UCSD-AML1 (cell line): ENCODE measurements around the gene NEK7.

Experiments
- DNase-seq: peaks from one replicate; lab custom pipeline; 2025; ENCODE audit not compliant: unreplicated experiment; lab: John Stamatoyannopoulos, UW

The NEK7 gene

DNA sequence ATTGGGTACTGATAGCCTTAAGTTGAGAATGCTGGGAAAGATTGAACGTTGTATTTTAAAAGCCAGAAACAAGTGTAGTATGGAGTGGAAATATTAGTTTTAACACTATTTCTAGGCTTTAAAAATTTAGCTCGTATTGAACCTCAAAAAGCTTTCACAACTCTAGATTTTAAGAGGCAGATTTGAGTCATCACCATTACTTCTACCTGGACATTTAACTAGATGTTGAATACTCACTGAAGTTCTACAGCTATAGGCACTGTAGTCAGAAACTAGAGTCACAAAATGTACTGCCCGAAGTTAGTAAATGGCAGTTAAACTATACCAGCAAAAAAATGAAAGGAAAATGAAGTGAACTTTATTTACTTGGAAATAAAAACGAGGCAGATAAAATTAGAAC is 96.5 kb downstream of the NEK7 start:
- no peak for DNase-seq

GRCh38 chr1:198253668-198254067 is 96.9 kb downstream of the NEK7 start:
- DNase-seq, result peak; percentile 10

DNA sequence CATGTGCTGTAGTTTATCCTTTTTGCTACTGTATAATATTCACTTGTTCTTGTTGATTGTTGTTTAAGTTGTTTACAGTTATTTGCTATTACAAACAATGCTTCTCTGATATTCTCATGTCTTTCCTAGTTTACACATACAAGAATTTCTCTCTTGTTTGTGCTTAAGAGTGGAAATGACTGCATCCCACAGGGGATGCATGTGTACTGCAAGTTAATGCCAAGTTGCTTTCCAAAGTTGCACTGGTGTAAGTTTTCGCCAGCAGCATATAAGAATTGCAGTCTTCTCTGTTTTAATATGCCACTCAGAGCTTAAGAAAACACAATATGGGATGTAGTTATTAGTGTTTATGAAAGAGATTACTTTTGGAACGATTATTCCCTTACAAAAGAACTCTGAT is 97.7 kb downstream of the NEK7 start:
- DNase-seq, result no peak

DNA sequence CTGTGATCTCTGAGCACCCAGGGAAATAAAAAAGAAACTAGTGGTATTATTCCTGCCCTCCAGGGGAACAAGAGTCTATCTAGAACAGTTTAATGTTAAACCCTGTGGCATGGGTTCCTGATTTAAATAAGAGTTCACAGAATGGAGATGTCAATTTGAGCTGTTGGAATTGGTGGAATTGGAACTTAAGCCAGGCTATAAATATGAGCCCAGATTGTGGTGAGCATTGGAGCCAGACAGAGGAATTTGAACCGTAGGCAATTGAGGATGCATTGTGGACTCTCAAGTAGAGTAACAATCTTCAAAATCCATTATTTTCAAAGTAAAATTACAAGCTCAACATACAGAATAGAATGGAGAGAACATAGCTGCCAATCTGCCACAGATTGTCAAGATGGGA is 98.2 kb downstream of the NEK7 start:
- no peak for DNase-seq

GRCh38 chr1:198255784-198256183 is 99.0 kb downstream of the NEK7 start:
- DNase-seq, result no peak

- no peak for DNase-seq
Measured at GRCh38 chr1:198258491-198258890, 101.7 kb downstream of the NEK7 start.

DNA sequence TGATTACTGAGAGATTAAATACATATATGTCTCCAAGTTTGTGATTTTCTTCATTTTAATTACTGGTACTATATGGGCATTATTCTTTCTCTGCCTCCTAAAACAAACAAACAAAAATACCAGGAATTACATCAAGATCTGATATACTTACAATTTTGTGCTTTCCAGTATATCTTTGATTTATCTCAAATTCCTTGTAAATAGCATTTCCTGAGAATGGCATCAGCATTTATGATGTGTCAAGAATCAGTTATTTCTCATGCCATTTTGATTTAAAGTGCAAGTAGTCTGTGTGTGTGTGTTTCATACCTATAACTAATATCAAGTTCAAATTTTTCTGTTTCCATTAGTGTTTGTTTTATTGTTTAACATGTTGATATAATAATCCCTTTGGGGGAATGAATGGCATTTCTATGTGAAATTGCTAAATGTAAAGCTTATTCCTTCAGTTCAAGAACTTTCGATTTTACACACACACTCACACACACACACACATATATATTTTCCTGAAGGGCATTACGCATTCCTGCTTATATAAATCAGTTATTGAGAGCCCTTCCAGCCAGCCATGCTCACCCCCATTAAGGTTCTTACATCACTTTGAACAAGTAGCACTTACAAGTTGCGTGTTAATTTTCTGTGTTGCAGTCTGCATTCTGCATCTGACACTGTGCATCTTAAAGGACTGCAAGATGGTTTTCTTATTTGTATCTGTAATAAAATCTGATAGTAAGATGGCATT is 102.7 kb downstream of the NEK7 start:
- DNase-seq, result no peak

DNA sequence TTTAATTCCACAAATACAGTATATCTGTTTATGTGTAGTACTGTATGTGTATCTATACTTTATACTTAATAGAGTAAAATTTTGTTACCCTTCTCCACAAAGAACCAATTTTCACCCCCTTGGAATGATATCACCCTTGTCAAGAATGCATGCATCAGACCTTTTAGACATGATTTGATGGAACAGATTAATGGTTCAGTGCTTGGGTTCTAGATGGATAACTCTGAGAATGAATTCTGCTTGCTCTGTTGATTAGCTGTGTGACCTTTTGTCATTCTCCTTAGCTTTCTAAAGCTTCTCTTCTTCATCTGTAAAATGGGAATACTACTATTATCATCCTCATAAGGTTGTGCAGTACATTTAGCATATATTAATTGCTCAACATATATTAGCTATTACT is 105.1 kb downstream of the NEK7 start:
- DNase-seq, result no peak

DNA sequence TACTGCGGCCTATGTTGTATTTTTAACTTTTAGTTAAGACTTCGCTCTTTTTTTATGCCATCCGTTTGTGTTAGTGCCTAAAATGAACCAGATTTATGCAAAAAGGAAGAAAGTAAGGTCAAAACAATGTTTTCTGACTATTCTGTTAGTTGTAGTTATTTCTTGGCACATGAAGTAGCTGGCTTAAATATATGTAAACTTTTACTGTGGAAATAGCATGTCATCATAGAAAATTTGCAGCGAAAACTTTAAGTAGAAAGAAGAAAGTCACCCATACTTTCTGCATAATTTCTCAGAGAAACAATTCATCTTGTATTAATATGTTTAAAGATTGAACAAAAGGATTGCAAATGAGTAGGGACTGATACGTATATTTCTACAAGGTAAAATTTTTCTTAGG is 106.4 kb downstream of the NEK7 start:
- DNase-seq, result no peak

- DNase-seq, result no peak
Measured at GRCh38 chr1:198264282-198264681, 107.5 kb downstream of the NEK7 start.

DNA sequence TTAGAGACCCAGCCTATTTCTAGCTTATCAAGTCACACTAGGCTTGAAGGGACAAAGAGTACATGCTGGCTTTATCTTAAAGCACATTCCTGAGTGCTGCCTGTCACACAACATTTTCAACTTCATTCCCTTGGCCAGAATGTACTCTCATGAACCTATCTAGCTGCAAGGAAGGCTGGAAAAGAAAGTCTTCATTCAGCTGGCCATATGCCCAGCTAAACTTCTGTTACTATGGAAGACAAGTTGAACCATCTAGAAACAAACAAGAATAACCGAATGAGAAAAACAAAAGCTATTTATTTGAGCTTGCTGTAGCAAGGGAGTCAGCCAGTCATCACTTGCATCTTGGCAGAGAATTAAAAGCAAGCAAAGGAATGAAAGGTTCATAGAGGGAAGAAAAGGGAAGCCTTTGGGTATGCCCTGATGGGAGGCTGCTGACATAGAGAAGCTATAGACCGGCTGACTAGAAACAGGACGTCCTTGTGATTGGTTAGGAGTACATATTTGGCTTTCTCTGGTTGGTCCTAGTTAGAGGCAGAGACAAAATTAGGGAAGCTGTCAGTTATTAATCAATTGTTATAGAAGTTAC is 108.4 kb downstream of the NEK7 start:
- DNase-seq, result peak; percentile 12

- DNase-seq, result no peak
Measured at GRCh38 chr1:198267056-198267455, 110.3 kb downstream of the NEK7 start.

DNA sequence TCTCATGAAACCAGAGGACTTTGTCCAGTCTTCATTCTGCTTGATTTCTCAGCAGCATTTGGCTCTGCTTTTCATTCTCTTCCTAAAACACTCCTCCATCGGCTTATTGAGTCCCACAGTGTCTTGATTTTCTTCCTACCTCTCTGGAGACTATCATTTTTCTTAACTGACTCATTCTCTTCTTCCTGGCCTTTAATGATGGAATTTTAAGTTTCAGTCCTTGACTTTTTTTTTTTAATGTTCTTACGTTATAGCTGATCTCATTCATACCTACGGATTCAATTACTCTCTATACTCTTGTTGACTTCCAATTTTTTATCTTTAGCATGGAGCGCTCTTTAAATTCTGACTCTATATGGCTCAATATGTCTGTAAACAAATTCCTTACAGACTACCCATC is 111.1 kb downstream of the NEK7 start:
- DNase-seq, result no peak

DNA sequence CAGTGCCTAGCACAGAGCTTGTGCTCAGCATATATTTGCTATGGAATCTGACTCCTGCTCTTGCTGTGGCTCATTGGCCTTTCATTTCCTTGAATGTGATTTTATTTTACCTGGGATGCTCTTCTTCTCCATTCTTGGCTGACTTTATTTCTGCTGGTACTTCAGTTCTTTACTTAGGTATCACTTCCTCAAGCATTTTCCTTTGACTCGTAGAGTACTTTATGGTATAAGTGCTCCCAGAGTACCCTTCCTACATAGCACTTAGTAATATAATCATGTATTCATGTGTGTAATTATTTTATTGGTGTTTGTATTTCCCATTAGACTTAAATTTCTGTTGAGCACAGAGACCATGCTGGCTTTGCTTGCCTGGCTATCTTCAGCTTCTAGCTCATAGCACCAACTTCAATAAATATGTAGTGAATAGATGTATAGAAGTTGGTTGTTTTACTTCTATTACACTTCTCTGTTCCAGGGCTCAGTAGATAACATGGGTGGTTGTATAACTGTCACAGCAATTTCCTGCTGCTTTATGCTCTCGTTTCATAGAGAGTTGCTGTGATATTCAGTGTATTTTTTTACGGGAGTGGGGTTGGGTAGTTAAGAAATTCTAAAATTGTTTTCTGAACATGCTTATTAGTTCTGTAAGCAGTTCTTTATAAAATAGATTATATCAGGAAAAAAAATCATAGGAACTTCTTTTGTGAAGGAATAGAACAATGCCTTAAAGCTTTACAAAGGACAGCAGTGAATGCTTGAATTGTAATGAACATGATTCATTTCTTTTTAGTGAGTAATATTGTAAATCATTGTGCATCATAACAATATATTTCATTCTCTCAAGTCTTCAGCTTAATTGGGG is 112.2 kb downstream of the NEK7 start:
- DNase-seq, result peak; percentile 5

GRCh38 chr1:198269646-198269940 is 112.8 kb downstream of the NEK7 start:
- no peak for DNase-seq

DNA sequence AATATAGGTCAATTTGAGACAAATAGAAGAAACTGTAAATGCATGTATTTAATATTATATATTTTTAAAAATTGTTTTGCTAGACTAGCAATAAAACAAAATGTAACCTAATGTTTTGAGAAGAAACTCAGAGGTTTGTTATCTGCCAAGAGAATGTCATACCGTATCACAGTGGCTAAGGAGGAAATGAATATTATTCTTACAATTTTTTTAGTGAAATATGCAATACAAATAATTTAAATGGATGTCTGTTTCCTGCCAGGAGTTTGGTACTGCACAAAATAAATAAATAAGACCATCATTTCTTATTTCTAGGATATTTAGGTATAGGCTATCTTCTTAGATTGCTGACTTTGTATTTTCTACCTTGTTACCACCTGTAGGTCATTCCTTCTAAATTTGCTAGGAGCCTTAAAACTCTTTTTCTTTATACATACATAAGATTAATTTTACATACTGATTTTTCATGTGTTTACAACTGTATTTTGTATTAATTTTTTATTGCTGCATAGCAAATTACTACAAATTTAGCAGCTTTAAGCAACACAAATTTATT is 113.6 kb downstream of the NEK7 start:
- no peak for DNase-seq

DNA sequence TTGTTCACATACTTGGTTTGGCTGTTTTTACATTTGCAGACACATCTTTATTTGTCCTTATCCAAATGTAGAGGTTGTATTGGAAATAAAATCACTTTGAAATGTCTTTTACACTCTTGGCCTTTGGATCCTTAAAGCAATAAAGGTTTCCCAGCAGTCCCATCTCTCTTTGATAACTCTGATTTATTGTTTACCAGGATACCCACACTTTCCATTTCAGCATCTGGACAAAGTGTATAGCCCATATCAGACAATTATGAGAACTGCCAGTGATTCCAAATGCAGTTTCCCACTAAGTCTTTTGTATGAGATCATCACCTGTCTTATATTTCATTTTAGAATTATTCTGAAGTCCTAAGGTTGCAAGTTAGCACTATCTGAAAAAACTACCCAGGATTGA is 114.7 kb downstream of the NEK7 start:
- DNase-seq, result no peak

DNA sequence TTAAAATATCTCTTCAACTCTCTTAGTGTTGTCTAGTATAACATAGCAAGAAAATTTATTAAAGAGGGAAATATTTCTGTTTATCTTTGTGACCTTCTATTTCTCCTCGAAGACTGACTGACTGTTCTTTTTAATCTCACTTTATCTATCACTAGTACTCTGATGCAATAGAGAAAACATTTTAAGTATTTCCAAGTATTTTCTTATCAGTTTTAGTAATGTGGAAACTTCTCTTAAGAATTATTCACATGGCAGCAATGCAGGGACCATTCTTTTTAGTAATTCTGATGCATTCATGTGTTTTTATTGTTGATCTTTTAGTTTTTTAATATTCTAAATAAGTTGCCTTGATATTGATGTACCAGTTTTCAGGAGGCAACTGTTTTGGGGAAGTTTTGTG is 115.7 kb downstream of the NEK7 start:
- no peak for DNase-seq

DNA sequence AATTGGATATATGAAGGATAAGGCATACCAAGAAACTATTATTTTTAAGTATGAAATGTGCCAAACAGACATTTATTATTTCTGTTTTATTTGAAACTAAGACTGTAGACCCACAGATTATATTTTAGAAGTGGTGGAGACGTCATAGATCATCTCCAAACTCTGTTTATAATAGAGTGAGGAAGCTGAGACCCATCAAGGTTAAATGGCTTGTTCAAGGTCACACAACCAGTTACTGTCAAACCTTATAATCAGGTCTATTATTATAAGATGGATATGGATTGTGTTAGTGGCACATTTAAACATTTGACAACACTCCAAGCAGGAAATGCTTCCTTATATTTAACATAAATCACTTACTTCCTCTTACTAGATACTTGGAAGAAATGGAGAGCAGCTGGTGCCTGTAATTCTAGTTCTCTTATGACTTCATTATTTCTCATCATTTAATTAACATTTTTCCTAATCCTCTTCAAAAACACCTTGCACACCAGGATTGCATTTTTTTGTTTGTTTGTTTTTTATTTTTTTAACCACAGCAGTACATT is 117.0 kb downstream of the NEK7 start:
- DNase-seq, result no peak

GRCh38 chr1:198275597-198275996 is 118.8 kb downstream of the NEK7 start:
- DNase-seq, result no peak

DNA sequence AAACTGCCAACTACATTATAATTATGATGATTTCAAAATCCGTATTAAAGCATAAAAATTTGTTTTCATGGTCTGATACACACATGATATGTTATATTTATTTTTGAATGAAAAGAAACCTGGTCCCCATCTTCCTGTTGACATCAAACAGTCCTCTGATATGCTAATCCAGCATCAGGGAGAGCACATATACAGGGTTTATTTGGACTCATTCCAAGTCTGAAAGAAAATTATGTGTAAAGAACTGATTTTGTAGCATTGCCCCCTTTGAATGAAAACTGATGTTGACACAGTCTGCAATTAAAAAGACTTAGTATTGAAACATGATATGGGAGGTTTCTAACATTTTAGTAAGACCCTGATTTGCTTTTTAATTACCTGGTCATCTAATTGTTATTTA is 119.4 kb downstream of the NEK7 start:
- no peak for DNase-seq

- DNase-seq, result no peak
Measured at GRCh38 chr1:198278943-198279342, 122.1 kb downstream of the NEK7 start.
